GM23248 (cell line): ENCODE measurements around the gene SRC.

ENCODE experiments used
- EZH2 ChIP-seq: fragments of 200-600 bp; sonication (generic); IDR thresholded peaks from 2 replicates; pipeline ENCODE4 v1.6.1; 2018; ENCODE audit warnings: antibody characterized with exemption, mild to moderate bottlenecking; ENCODE audit not compliant: insufficient read depth, poor library complexity, severe bottlenecking
- EZH2phosphoT487 ChIP-seq: fragments of 200-600 bp; sonication (generic); IDR thresholded peaks from 2 replicates; pipeline ENCODE4 v1.6.1; 2018; ENCODE audit warnings: antibody characterized with exemption, moderate library complexity, mild to moderate bottlenecking, low read depth; ENCODE audit not compliant: insufficient read depth

GRCh38 chr20:37398750-37399621 is 53.0 kb downstream of the SRC start:
- TF ChIP-seq EZH2 (no peak), EZH2phosphoT487 (no peak)
